NCI-H2107 treated with DMSO at 0.1 percent for 48 hours (cell line): ENCODE measurements around the gene SLC22A23.

Experiments used
- DNase-seq: peaks from one replicate; lab custom pipeline; 2025; ENCODE audit not compliant: unreplicated experiment; lab: John Stamatoyannopoulos, UW

The SLC22A23 gene

DNA sequence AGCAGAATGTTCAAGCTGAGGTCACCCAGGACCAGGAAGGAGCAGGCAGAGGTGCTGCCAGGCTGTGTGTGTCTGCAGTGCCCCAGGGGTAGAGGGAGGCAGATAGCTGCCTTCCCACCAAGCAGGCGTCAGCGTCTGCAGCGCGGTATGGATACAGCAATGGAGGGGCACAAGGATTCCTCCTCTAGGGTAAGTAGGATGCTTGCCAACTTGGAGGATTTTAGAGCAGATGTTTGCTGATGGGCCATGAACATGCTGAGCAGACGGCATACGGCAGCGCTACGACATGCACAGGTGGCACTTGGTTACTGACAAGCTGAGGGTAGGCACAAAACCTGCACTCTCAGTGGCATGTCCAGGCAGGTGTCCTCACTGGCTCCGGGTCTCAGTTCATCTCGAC lies 150.0 kb downstream of the SLC22A23 start:
- DNase-seq = no peak

GRCh38 chr6:3305831-3306230 lies 151.0 kb downstream of the SLC22A23 start:
- no peak for DNase-seq

- DNase-seq = no peak
Measured at GRCh38 chr6:3305216-3305565, 151.7 kb downstream of the SLC22A23 start.

DNA sequence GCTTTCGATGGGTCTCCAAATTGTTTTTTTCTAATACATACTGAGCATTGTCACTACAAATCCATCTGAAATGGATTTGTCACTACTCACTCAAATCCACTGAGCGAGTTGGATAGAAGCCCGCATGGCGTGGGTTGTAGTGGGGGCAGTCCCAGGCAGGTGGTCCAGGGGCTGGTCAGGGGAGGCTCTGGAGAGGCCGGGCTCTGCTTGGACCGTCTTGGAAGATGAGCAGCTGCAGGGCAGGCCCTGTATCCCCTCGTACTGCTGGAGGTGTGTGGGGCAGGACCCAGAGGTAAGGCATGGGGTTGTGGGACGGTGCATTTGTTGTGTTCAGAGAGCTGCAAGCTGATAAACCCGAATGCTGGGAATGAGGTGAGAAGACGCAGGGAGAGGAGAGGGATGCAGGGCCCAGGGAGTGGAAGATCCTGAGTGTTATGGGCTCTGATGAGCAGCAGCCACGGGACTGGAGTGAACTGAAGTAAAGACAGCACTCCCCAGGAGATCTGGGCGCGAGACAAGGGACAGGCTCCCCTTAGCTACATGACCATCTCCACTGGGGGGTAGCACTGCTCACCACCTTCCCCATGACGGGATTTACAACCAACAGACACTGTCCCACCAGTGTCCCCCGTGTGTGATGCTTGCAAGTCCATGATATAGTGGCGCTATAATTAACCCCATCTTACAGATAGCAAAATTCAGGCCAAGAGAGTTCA lies 152.2 kb downstream of the SLC22A23 start:
- DNase-seq = no peak

- DNase-seq = no peak
Measured at GRCh38 chr6:3303795-3304411, 152.9 kb downstream of the SLC22A23 start.

DNA sequence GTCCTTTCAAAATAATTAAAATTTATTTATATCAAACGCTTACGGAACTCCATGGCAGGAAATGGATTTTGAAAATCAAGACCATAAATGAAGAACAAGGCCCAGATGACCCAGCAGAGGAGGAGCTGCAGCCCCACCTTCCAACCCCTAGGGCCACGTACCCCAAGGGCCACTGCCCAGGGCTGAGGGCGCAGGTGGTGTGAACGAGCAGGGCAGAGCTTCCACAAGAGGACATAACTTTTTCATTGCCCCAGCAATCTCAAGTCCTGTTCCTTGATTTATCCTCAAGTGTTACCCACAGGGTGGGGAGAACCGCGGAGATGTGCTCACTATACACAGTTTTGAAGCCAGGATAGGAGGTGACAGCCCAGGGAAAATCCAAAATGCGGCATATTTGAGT lies 155.3 kb downstream of the SLC22A23 start:
- no peak for DNase-seq

DNA sequence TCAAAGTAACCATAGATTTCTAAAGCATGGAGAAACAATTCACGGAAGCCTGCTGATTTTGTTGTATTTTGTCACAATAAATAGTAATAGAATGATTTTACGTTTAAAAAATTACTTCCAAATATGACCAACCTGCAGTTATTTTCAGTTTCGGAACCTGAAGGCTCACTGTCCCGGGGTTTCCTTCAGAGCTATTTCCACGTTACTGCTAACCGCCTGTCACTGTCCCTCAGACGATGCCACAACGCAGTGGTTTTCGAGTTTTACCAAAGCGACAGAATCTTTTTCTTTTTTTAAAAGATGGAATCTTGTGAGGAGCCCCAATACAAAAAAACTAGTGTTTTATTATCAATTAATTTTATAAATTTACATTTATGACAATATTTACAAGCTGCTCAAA lies 157.6 kb downstream of the SLC22A23 start:
- no peak for DNase-seq

GRCh38 chr6:3297909-3298308 lies 158.9 kb downstream of the SLC22A23 start:
- DNase-seq = no peak

- DNase-seq = peak; percentile 31
Measured at GRCh38 chr6:3297006-3297405, 159.8 kb downstream of the SLC22A23 start.

DNA sequence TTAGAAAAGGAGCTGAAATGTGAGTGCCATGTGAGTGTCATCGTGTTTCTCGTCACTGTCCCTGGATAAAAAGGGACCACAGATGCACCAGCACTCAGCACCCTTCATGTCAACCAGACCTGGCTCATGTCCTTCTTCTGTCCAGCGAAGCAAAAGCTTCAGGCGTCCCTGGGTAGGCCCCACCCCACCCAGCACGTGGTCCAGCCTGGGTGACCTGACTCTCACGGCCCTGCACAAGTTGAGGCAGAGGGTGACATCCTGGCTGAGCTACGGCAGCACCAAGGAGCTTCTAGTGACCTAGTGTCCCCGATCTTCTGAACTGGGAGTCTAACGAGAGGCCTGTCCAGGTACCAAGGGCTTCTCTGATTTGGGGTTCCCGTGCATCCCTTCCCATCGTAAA lies 160.3 kb downstream of the SLC22A23 start:
- no peak for DNase-seq

- no peak for DNase-seq
Measured at GRCh38 chr6:3296078-3296477, 160.8 kb downstream of the SLC22A23 start.

DNA sequence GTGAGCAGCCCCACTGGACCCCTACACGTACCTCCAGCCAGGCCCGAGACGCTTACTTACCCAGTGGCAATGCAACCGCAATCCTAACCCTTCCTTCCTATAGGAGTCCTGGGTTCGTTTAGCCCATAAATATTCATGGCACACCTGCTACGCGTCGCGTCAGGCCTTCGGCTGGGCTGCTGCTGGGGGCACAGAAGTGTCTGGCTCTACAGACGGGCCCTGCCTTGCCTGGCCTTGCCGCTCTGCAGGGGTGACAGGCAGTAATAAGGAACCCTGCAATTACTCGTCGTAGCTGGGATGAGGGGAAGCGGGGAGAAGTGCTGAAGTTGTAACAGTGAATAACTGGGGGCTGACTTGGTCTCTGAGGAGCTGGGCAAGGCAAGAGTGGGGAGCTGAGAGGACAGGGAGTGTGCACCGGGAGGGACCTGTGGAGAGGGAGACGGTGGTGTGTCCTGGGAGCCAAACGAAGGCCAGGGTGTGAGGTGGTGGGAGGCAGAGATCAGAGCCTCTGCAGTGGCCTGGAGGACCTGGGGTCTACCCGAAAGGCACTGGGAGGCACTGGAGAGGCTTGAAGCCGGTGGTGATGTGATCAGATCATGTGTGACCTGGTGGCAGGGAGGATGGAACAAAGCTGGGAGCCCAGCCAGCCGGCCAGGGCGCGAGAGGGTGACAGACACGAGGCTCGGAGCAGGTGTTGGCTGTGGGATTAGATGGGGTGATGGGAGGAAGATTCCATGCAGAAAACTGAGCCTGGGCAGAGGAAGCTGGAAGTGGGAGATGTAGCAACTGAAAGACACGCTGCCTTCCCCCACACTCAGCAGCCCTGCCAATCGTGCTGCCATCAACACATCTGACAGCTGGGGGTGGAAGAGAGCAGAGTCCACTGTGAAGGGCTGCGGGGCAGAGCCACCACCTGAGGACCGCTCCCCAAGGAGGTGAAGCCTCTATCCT lies 161.7 kb downstream of the SLC22A23 start:
- DNase-seq = peak; percentile 48

DNA sequence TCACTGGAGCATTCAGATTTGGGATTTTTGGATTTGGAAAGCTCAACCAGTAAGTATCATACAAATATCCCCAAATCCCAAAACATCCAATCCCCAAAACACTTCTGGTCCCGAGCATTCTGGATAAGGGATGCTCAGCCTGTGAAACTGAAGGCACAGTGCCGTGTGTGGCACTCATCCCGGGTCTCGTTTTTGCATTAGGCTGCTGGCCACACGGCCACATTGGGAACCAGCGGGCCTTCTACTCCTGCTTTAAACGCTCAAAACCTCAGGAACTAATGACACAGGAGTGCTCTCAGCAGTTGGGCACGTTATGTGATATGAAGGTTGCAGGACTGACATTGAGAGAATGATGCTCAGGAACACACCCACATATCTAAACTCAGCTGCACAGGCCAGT lies 162.5 kb downstream of the SLC22A23 start:
- DNase-seq = no peak

DNA sequence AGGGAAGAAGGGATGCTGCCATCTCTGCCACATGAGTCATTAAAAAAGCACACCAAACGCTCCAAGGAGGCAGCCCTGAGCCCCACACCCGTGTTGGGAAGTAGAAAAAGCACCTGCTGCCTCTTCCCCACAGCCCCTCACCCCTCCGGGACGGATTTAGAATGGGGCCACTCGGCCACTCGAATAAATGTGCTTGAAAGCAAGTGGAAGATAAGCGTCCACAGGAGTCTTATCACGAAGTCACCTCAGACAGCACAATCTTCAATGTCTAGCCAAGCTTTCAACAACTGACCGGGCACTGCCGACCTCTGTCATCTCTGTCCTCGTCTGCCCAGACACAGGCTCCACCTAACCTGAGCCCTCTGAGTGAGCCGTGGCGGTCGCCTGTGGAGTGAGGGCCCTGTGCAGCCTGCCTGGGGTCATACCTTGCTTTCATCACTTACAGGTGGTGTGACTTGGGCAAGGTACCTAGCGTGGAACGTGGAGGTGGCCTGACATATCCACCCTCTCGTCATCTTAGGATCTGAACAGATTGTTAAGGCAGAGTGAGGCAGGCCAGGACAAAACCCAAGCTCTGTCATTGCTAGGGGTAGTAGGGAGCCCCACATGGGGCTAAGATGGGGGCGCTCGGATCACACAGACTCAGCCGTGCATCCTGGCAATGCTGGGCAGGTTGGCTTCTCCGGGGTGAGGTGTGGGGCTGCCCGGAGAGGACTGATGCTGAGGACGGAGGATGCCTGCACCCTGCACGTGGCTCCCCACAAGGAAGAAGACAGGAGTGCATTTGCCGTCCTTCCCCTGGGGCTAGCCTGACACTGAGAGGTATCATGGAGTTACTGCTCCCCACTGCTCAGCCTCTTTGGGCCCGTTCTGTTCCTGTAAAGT lies 163.3 kb downstream of the SLC22A23 start:
- DNase-seq = no peak

DNA sequence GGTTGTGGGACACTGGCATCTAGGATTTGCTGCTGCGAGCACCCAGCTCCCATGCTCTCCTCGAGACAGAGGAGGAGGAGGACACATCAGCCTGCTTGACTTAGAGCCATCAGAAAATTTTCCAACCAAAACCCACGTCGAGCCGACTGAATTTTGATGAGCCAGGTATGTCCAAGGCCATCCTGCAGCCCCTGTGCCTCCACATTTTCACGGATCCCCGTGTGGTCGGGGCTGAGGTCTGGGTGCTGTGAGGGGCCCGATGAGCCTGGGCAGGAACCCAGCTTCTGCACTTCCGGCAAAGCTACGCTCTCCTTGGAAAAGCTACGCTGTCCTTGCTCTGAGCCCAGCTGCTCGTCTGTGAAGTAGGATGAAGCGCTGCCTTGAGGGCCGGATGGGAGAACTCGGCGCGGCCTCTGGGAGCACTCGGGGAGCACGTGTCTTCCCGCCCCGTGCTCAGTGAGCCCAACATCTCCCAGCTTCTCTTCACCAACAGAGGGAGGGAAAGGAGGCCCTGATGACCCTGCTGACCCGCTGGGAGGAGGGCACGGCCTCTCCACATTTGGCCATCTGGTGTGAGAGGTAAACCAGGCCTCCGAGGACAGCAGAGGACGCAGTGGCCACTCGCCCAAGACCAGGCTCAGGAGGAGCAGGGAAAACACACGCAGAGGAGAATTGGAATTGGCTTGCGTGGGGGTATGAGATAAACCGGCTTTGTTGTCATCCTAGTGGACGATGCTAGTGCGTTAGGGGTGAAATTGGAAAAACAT lies 164.2 kb downstream of the SLC22A23 start:
- no peak for DNase-seq

DNA sequence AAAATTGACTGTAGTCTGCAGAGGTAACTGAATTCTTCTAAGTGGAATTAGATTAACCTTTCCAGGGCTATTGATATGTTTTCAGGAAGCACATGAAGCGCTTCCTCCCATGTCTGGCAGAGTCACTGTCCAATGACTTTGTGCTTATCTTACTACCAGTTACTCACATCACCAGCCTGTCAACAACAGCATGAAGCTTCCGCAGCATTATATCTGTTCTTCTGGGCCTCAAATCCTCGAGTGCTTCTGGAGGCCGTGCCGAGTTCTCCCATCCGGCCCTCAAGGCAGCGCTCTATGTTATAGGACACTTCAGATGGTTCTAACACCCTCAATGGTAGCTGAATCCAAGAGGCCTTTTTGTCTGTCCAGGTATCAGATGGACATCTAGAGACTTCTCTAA lies 164.9 kb downstream of the SLC22A23 start:
- no peak for DNase-seq

DNA sequence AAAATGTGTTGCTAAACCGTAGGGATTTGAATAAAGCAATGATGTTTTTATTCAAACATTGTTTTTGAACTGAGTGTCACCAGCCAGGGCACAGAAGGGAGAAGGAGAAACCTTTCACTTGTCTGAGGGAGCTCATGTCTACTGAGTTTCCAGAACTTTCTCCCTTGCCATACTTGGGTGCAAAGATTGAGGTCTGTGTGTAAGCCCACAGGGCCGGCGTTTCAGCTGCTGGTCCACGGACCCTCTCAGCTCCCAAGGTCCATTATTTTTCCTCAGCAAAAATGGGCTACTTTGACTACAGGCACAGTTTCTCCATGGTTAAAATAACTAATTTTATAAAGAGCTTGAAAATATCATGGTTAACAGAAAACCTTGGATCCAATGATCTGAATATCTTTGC lies 165.5 kb downstream of the SLC22A23 start:
- DNase-seq = no peak

GRCh38 chr6:3290931-3291211 lies 166.0 kb downstream of the SLC22A23 start:
- no peak for DNase-seq

DNA sequence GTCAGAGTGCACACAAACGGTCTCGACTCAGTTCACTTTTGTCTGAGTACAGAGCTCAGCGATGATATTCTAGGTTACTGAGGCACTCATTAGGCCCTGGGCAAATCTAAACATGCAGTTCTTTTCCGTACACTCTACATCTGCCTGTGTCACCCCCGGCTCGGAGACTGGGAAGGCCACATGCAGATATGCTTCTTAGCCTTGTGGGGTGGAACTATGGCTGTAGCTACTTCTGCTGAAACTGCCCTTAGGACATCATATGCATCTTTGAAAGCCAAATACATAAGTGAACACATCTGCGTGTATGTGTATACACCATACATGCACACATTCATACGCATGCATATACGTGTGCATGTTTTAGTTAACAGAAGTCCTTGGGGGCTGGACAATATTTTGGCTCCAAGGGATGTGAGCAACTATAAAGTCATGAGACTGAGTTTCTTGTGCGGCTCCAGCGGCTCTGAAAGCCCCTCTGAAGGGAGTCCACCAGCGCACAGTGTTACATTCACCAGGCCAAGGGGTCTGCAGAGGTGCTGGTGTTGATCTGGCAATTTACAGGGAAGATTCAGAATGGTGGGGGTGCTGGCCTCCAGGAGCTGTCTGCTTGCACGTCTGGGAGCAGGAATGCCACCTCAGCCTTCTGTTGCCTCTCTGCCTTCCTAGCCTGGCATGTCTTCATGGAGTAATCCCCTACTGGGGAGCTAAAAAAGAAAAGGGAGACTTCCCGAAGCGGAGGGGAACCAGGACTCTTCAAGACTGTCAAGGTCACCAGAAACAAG lies 166.5 kb downstream of the SLC22A23 start:
- no peak for DNase-seq

DNA sequence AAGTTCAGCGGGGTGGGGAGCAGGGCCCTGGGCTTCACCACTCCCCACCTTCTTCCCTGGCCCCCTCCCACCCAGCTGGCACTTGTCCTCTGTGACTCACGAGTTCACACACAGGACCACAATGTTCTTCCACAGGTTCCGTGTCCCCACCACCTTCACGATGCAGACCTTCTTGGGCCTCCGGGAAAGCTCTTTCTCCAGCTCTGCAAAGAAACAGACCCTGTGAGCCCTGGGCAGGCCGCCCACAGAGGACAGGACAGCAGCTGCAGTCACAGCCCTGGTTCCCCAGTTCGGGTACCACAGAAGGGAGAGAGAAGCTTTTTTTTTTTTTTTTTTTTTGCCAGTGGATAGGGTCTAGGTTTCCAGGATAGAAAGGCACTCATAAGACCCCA lies 167.2 kb downstream of the SLC22A23 start:
- DNase-seq = no peak
